ENCODE data around the gene FHIP2A.
A peak's percentile ranks its signal among the peaks of the same experiment; 100 is the strongest.
"Not testable (repeated sequence)": the region's sequence is repeated elsewhere in the genome, so short reads cannot be mapped to it uniquely, and the experiment has no call there.

FHIP2A gene

GRCh38 chr10:114819322-114819721, 2.3 kb upstream of the FHIP2A start:
- DNase-seq (ENCODE audit: low read depth): no peak

- DNase-seq (ENCODE audit: low read depth): peak; percentile 8
Measured at GRCh38 chr10:114821915-114822443, 399 bp downstream of the FHIP2A start.

GRCh38 chr10:114822444-114823076, 980 bp downstream of the FHIP2A start:
- DNase-seq (ENCODE audit: low read depth): peak; percentile 3

GRCh38 chr10:114823077-114823463, 1.5 kb downstream of the FHIP2A start:
- no peak for DNase-seq (ENCODE audit: low read depth)

- DNase-seq (ENCODE audit: low read depth): no peak
Measured at GRCh38 chr10:114824391-114824790, 2.8 kb downstream of the FHIP2A start.

GRCh38 chr10:114825513-114826253, 4.1 kb downstream of the FHIP2A start:
- no peak for DNase-seq (ENCODE audit: low read depth)

- no peak for DNase-seq (ENCODE audit: low read depth)
Measured at GRCh38 chr10:114829160-114829909, 7.8 kb downstream of the FHIP2A start.

- DNase-seq (ENCODE audit: low read depth): no peak
Measured at GRCh38 chr10:114831186-114831867, 9.7 kb downstream of the FHIP2A start.

- DNase-seq (ENCODE audit: low read depth): no peak
Measured at GRCh38 chr10:114837690-114838089, 16.1 kb downstream of the FHIP2A start.

- no peak for DNase-seq (ENCODE audit: low read depth)
Measured at GRCh38 chr10:114839901-114840300, 18.3 kb downstream of the FHIP2A start.

- no peak for DNase-seq (ENCODE audit: low read depth)
Measured at GRCh38 chr10:114845978-114846693, 24.6 kb downstream of the FHIP2A start.

GRCh38 chr10:114847517-114847916, 25.9 kb downstream of the FHIP2A start:
- not testable (repeated sequence) for DNase-seq (ENCODE audit: low read depth)

- no peak for DNase-seq (ENCODE audit: low read depth)
Measured at GRCh38 chr10:114849674-114850073, 28.1 kb downstream of the FHIP2A start.

GRCh38 chr10:114850126-114850525, 28.5 kb downstream of the FHIP2A start:
- DNase-seq (ENCODE audit: low read depth): no peak

GRCh38 chr10:114851336-114851735, 29.8 kb downstream of the FHIP2A start:
- DNase-seq (ENCODE audit: low read depth): no peak

GRCh38 chr10:114852197-114852596, 30.6 kb downstream of the FHIP2A start:
- no peak for DNase-seq (ENCODE audit: low read depth)

- DNase-seq (ENCODE audit: low read depth): no peak
Measured at GRCh38 chr10:114854906-114855305, 33.3 kb downstream of the FHIP2A start.

- DNase-seq (ENCODE audit: low read depth): no peak
Measured at GRCh38 chr10:114855776-114856543, 34.4 kb downstream of the FHIP2A start.

GRCh38 chr10:114856544-114857287, 35.1 kb downstream of the FHIP2A start:
- no peak for DNase-seq (ENCODE audit: low read depth)

- DNase-seq (ENCODE audit: low read depth): not testable (repeated sequence)
Measured at GRCh38 chr10:114857288-114857565, 35.6 kb downstream of the FHIP2A start.

Measured in stimulated activated CD4-positive, alpha-beta T cell treated with anti-CD3 and anti-CD28 coated beads, Interleukin-2, amount 100 ng/mL, for 4 hours (primary cell).